Thoracic aorta (tissue), 2 donors: ENCODE results near the gene AOC2. TPM values are rescaled to one million over a fixed set of nuclear protein-coding genes. Genes with fewer than 3 reads are reported as not detected.
"Not testable (repeated sequence)": the region's sequence is repeated elsewhere in the genome, so short reads cannot be mapped to it uniquely, and the experiment has no call there.

Experiments
- ATAC-seq: fragments of 150-250 bp; one replicate; pipeline ENCODE4 v1.8.0; 2017; ENCODE audit warnings: low read depth; ENCODE audit not compliant: insufficient number of reproducible peaks, low FRiP score
- DNase-seq: peaks from one replicate; pipeline ENCODE4 v3.0.0-alpha.2; 2020; ENCODE audit warnings: low spot score
- H3K27ac ChIP-seq, 2 donors: fragments of 200-600 bp; sonication (generic); 1 replicate in 1 of 2; 2 replicates in 1 of 2; pipeline ENCODE4 v1.5.1; 2016; ENCODE audit warnings: mild to moderate bottlenecking in 2 of 2, moderate library complexity in 2 of 2
- H3K27me3 ChIP-seq: fragments of 200-600 bp; sonication (generic); replicated peaks from 2 replicates; pipeline ENCODE4 v1.6.0; 2016; ENCODE audit warnings: mild to moderate bottlenecking; ENCODE audit not compliant: insufficient read depth
- H3K36me3 ChIP-seq: fragments of 200-600 bp; sonication (generic); one replicate; pipeline ENCODE4 v1.5.1; 2016
- H3K4me1 ChIP-seq, 2 donors: fragments of 200-600 bp; sonication (generic); 1 replicate in 1 of 2; 2 replicates in 1 of 2; pipeline versions ENCODE4 v1.5.1 to v1.6.0; 2016; ENCODE audit warnings: low read depth in 2 of 2, mild to moderate bottlenecking in 1 of 2; ENCODE audit not compliant: control insufficient read depth in 1 of 2
- H3K4me3 ChIP-seq: fragments of 200-600 bp; sonication (generic); 2 replicates; pipeline ENCODE4 v1.5.1; 2016; ENCODE audit warnings: mild to moderate bottlenecking
- H3K9me3 ChIP-seq: fragments of 200-600 bp; sonication (generic); 2 replicates; pipeline ENCODE4 v1.5.1; 2016
- total RNA-seq, 2 donors: library from RNA; depleted of rRNA; stranded (reverse); fragments of >200 nt; gene quantifications; one replicate each; pipeline versions ENCODE4 v1.1.0 to v1.2.3, GENCODE V29; 2016
- TF ChIP-seq, protein P1 (sequence below): fragments of 200-600 bp; sonication (generic); IDR thresholded peaks from one replicate; pipeline ENCODE4 v1.5.1; 2019; ENCODE audit warnings: antibody characterized with exemption

AOC2 gene
- total RNA-seq, 2 donors from 2014 or later = 0.68 to 2.8 TPM

- peaks cover 2% of the 10 kb centered on the region for H3K36me3 ChIP-seq
- TF ChIP-seq, protein P1, sequence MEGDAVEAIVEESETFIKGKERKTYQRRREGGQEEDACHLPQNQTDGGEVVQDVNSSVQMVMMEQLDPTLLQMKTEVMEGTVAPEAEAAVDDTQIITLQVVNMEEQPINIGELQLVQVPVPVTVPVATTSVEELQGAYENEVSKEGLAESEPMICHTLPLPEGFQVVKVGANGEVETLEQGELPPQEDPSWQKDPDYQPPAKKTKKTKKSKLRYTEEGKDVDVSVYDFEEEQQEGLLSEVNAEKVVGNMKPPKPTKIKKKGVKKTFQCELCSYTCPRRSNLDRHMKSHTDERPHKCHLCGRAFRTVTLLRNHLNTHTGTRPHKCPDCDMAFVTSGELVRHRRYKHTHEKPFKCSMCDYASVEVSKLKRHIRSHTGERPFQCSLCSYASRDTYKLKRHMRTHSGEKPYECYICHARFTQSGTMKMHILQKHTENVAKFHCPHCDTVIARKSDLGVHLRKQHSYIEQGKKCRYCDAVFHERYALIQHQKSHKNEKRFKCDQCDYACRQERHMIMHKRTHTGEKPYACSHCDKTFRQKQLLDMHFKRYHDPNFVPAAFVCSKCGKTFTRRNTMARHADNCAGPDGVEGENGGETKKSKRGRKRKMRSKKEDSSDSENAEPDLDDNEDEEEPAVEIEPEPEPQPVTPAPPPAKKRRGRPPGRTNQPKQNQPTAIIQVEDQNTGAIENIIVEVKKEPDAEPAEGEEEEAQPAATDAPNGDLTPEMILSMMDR = no peak
- DNase-seq (no peak), ATAC-seq (no peak)
- H3K27me3 ChIP-seq = no peaks in the 10 kb centered on the region
- H3K4me1 ChIP-seq = no peaks in the 10 kb centered on the region
- no peaks in the 10 kb centered on the region for H3K9me3 ChIP-seq
- H3K27ac ChIP-seq = no peak overlapping the region
- H3K4me3 ChIP-seq = no peak overlapping the region
Measured at GRCh38 chr17:42878924-42879595, 34.7 kb downstream of the AOC2 start.

- TF ChIP-seq, protein P1 = no peak
- ATAC-seq (no peak), DNase-seq (no peak)
- no peaks in the 10 kb centered on the region for H3K36me3 ChIP-seq
- H3K4me3 ChIP-seq = no peak overlapping the region
- no peaks in the 10 kb centered on the region for H3K9me3 ChIP-seq
- H3K4me1 ChIP-seq = no peaks in the 10 kb centered on the region
- H3K27me3 ChIP-seq = no peaks in the 10 kb centered on the region
- H3K27ac ChIP-seq = no peak overlapping the region
Measured at GRCh38 chr17:42879596-42879985, 35.2 kb downstream of the AOC2 start.

DNA sequence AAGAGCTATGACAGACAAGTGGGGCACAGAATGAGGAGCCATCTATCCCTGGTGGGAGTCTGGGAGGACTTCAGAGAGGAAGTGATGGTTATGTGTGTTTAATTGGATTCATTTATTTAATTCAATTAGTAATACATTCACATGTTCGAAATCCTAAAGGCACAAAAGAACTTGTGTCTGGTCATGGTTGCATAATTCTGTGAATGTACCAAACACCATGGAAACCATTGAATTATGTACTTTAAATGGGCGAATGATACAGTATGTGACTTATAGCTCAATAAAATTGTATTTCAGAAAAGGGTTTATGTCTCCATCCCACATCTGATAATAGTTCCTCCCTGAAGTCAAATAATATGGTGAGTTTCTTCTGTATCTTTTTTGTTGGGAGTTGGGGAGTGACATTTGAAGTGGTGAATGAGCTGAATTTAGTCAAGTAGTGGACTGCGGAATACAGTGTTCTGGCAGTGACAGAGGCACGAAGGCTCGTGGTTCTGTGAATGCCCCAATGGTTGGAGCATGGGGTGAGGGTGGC, 36.5 kb downstream of the AOC2 start:
- DNase-seq (no peak), ATAC-seq (no peak)
- H3K27me3 ChIP-seq = no peaks in the 10 kb centered on the region
- no peak overlapping the region for H3K27ac ChIP-seq
- no peaks in the 10 kb centered on the region for H3K9me3 ChIP-seq
- no peaks in the 10 kb centered on the region for H3K36me3 ChIP-seq
- no peaks in the 10 kb centered on the region for H3K4me1 ChIP-seq
- H3K4me3 ChIP-seq = no peak overlapping the region
- TF ChIP-seq, protein P1 = no peak

- H3K4me3 ChIP-seq, H3K9me3 ChIP-seq, H3K27ac ChIP-seq, DNase-seq, ATAC-seq, H3K4me1 ChIP-seq, H3K36me3 ChIP-seq, H3K27me3 ChIP-seq: not testable (repeated sequence)
Measured at GRCh38 chr17:42881706-42882105, 37.3 kb downstream of the AOC2 start.

- TF ChIP-seq, protein P1 = no peak
- Histone ChIP-seq H3K27me3 (no peaks in the 10 kb centered on the region), H3K9me3 (no peaks in the 10 kb centered on the region), H3K36me3 (no peaks in the 10 kb centered on the region), H3K27ac (no peak overlapping the region), H3K4me1 (no peaks in the 10 kb centered on the region), H3K4me3 (no peak overlapping the region)
- ATAC-seq (no peak), DNase-seq (no peak)
Measured at GRCh38 chr17:42882166-42882565, 37.8 kb downstream of the AOC2 start.
